Osteoblast (primary cell): ENCODE data around the gene VSIG10. TPM values are rescaled to one million over a fixed set of nuclear protein-coding genes. Genes with fewer than 3 reads are reported as not detected.

Source experiments
- DNase-seq: peaks from one replicate; pipeline ENCODE4 v3.0.0; 2011; ENCODE audit warnings: low spot score, mixed read lengths; ENCODE audit not compliant: insufficient read length; ENCODE audit errors: missing footprints
- H2AFZ ChIP-seq: 2 replicates; pipeline ENCODE4 v1.6.0; 2011; ENCODE audit warnings: mild to moderate bottlenecking, low read length
- H3K27ac ChIP-seq: 2 replicates; pipeline ENCODE4 v1.5.1; 2011; ENCODE audit warnings: mild to moderate bottlenecking, low read depth, low read length, moderate library complexity
- H3K27me3 ChIP-seq: 2 replicates; pipeline ENCODE4 v1.6.0; 2012; ENCODE audit warnings: mild to moderate bottlenecking, control low read depth, inconsistent platforms, low read length, moderate library complexity; ENCODE audit not compliant: insufficient read depth
- H3K36me3 ChIP-seq: 2 replicates; pipeline ENCODE4 v1.5.1; 2011; ENCODE audit warnings: mild to moderate bottlenecking, low read length, control low read depth, moderate library complexity; ENCODE audit not compliant: insufficient read depth
- H3K4me1 ChIP-seq: 2 replicates; pipeline ENCODE4 v1.5.1; 2011; ENCODE audit warnings: mild to moderate bottlenecking, low read length, control low read depth, moderate library complexity; ENCODE audit not compliant: insufficient read depth
- H3K4me2 ChIP-seq: 2 replicates; pipeline ENCODE4 v1.6.0; 2011; ENCODE audit warnings: mild to moderate bottlenecking, low read length; ENCODE audit not compliant: insufficient read depth
- H3K4me3 ChIP-seq: fragments of 200-600 bp; sonication (generic); 3 replicates; pipeline ENCODE4 v1.5.1; 2012; ENCODE audit warnings: mild to moderate bottlenecking, low read length, inconsistent platforms; ENCODE audit not compliant: insufficient read depth
- H3K79me2 ChIP-seq: 2 replicates; pipeline ENCODE4 v1.6.0; 2012; ENCODE audit warnings: mild to moderate bottlenecking, low read length, control low read depth, inconsistent platforms; ENCODE audit not compliant: insufficient read depth
- H3K9me3 ChIP-seq: 2 replicates; pipeline ENCODE4 v1.5.1; 2011; ENCODE audit warnings: low read depth, low read length, control low read depth
- H4K20me1 ChIP-seq: 2 replicates; pipeline ENCODE4 v1.6.0; 2012; ENCODE audit warnings: mild to moderate bottlenecking, low read length, control low read depth; ENCODE audit not compliant: insufficient read depth
- CTCF ChIP-seq: IDR thresholded peaks from 2 replicates; pipeline ENCODE4 v1.5.1; 2011; ENCODE audit warnings: mild to moderate bottlenecking, low read depth, low read length, moderate library complexity; ENCODE audit errors: extremely low read depth
- total RNA-seq: library from RNA; depleted of rRNA; stranded (reverse); fragments of >200 nt; gene quantifications from 2 replicates; pipeline ENCODE4 v1.2.3, GENCODE V29; 2012

The VSIG10 gene
- total RNA-seq, 1 donor, result 30.4 TPM

GRCh38 chr12:118044577-118044976, 59.2 kb downstream of the VSIG10 start:
- H3K27me3 ChIP-seq, result no peaks in the 10 kb centered on the region
- H3K36me3 ChIP-seq, result peaks cover 61% of the 10 kb centered on the region
- no peak overlapping the region for H2AFZ ChIP-seq
- no peak overlapping the region for H3K27ac ChIP-seq
- no peaks in the 10 kb centered on the region for H3K4me1 ChIP-seq
- no peaks in the 10 kb centered on the region for H3K9me3 ChIP-seq
- H3K4me2 ChIP-seq, result no peak overlapping the region
- no peak for DNase-seq
- peaks cover 38% of the 10 kb centered on the region for H4K20me1 ChIP-seq
- TF ChIP-seq CTCF, result no peak
- H3K79me2 ChIP-seq, result peaks cover 88% of the 10 kb centered on the region
- H3K4me3 ChIP-seq, result no peak overlapping the region

DNA sequence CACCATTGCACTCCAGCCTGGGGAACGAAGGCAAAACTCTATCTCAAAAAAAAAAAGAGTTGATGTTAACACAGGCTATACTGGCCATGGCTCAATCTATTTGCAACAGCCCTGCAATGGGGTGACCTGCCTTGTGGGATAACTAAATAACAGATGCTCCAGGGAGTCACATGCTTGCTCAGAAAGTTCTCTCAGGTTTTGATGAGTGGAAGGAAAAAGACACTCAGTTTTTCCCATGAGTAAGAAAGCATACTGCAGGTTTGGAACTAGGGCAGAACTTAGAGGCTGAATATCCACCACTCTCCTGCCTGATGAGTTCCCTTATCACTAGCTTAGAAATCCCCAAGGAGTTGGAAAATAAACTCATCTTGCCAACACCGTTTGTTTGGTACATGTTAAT, 59.7 kb downstream of the VSIG10 start:
- peaks cover 38% of the 10 kb centered on the region for H4K20me1 ChIP-seq
- peaks cover 85% of the 10 kb centered on the region for H3K79me2 ChIP-seq
- H3K4me1 ChIP-seq, result no peaks in the 10 kb centered on the region
- H3K9me3 ChIP-seq, result no peaks in the 10 kb centered on the region
- DNase-seq, result no peak
- no peak overlapping the region for H2AFZ ChIP-seq
- TF ChIP-seq CTCF, result no peak
- H3K27me3 ChIP-seq, result no peaks in the 10 kb centered on the region
- no peak overlapping the region for H3K4me3 ChIP-seq
- no peak overlapping the region for H3K27ac ChIP-seq
- no peak overlapping the region for H3K4me2 ChIP-seq
- H3K36me3 ChIP-seq, result peaks cover 61% of the 10 kb centered on the region

DNA sequence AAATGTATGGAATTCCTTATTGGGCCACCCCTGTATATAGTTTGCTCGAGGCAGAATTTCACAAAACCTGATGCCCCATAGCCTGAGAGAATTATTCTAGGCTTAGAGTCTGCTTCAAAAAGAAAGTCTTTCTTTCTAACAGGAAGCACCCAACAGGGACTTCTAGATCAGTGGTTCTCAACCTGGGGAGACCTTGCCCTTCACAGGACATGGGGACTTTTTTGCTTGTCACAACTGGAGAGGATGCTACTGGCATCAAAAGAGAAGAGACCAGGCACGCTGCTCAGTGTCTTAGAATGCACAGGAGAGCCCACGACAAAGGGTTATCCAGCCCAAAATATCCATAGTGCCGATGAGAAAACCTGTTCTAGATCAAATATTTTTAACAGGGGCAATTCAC, 61.7 kb downstream of the VSIG10 start:
- Histone ChIP-seq H3K36me3 (peaks cover 67% of the 10 kb centered on the region), H3K79me2 (peaks cover 69% of the 10 kb centered on the region), H2AFZ (no peak overlapping the region)

DNA sequence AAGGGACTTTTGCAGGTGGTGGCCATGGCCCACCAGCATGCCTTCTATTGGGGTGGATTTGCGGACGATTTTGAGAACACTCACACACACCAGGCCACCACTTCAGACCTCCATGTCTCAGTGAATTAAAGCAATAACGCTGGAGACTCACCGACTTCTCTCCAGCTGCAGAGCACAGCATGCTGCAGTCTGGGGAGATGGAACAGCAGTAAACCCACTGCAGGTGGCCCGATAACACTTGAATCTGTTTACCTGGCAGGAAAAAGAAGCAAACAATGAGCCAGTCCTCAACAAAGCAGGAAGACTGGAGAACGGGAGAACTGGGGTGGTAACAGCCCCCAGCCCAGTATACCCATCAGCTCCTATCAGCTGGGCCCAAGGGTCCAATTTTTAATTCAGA, 65.7 kb downstream of the VSIG10 start:
- Histone ChIP-seq H3K4me1 (peaks cover 4% of the 10 kb centered on the region), H2AFZ (no peak overlapping the region), H3K79me2 (peaks cover 34% of the 10 kb centered on the region), H3K27ac (no peak overlapping the region), H4K20me1 (peaks cover 17% of the 10 kb centered on the region), H3K4me2 (no peak overlapping the region), H3K36me3 (peaks cover 89% of the 10 kb centered on the region), H3K9me3 (no peaks in the 10 kb centered on the region), H3K27me3 (no peaks in the 10 kb centered on the region), H3K4me3 (no peak overlapping the region)
- no peak for TF ChIP-seq CTCF
- no peak for DNase-seq

More for the DNA sequence above, 61.7 kb downstream of the VSIG10 start:
- H3K27ac ChIP-seq, result no peak overlapping the region
- H3K9me3 ChIP-seq, result no peaks in the 10 kb centered on the region
- H4K20me1 ChIP-seq, result peaks cover 28% of the 10 kb centered on the region
- no peaks in the 10 kb centered on the region for H3K4me1 ChIP-seq
- H3K27me3 ChIP-seq, result no peaks in the 10 kb centered on the region
- H3K4me3 ChIP-seq, result no peak overlapping the region
- no peak overlapping the region for H3K4me2 ChIP-seq
- TF ChIP-seq CTCF, result no peak
- no peak for DNase-seq
